Measurements from ENCODE around the gene POPDC3.

POPDC3 gene

DNA sequence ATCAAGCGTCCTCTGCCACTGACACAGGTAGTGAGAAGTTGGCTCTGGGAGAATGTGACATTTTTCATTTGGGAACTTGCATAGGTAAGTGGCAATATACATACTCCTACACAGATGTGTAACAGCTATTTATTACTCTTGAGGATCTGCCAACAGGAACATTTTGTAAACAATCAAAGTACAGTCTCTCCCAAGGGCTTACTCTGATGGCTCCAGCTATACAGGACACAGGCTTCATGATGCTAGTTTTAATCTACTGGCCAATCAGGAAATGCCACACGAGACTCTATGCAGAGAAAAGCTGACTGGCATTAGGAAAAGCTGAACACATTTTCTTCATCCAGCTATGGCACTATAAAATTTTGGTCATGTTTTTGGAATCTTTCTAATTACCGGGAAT is 57.8 kb downstream of the POPDC3 start:
- H3K27me3 ChIP-seq (ENCODE audit: control insufficient read depth in 2 of 2, insufficient read depth in 2 of 2, low read length in 2 of 2), result no peaks in the 10 kb centered on the region
- no peaks in the 10 kb centered on the region for H3K36me3 ChIP-seq (ENCODE audit: control insufficient read depth in 2 of 2, insufficient read depth in 2 of 2, low read length in 2 of 2)
- no peaks in the 10 kb centered on the region for H3K4me1 ChIP-seq (ENCODE audit: control insufficient read depth in 2 of 2, insufficient read depth in 2 of 2, low read length in 2 of 2)
- H3K9me3 ChIP-seq (ENCODE audit: control insufficient read depth in 2 of 2, low read length in 2 of 2), result no peaks in the 10 kb centered on the region
- H3K27ac ChIP-seq (ENCODE audit: low read depth in 2 of 2, low read length in 2 of 2), result no peak overlapping the region
- H3K9ac ChIP-seq (ENCODE audit: low read depth in 1 of 2, low read length in 2 of 2), result no peak overlapping the region
- no peak overlapping the region for H3K4me3 ChIP-seq (ENCODE audit: low read length in 2 of 2)

DNA sequence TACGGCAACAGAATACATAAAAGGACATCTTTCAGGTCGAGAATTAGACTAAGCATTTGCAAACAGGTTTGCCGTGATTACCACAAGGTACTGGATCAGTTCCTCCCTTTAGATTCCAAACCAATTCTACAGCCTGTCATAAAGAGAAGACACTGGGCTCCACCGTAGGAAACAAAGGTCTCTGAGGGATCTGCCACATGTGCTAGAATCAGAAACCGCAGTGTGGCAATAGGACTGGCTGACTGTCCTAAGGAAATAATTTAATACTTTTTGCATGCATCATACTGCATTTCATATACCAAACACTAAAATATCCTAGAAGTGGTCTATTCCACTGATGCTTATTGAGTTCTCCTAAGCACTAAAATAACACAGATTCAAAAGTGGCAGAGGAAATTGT is 59.2 kb downstream of the POPDC3 start:
- no peaks in the 10 kb centered on the region for H3K9me3 ChIP-seq (ENCODE audit: control insufficient read depth in 2 of 2, low read length in 2 of 2)
- no peak overlapping the region for H3K27ac ChIP-seq (ENCODE audit: low read depth in 2 of 2, low read length in 2 of 2)
- H3K9ac ChIP-seq (ENCODE audit: low read depth in 1 of 2, low read length in 2 of 2), result no peak overlapping the region
- H3K4me3 ChIP-seq (ENCODE audit: low read length in 2 of 2), result no peak overlapping the region
- no peaks in the 10 kb centered on the region for H3K36me3 ChIP-seq (ENCODE audit: control insufficient read depth in 2 of 2, insufficient read depth in 2 of 2, low read length in 2 of 2)
- H3K27me3 ChIP-seq (ENCODE audit: control insufficient read depth in 2 of 2, insufficient read depth in 2 of 2, low read length in 2 of 2), result no peaks in the 10 kb centered on the region
- no peaks in the 10 kb centered on the region for H3K4me1 ChIP-seq (ENCODE audit: control insufficient read depth in 2 of 2, insufficient read depth in 2 of 2, low read length in 2 of 2)

DNA sequence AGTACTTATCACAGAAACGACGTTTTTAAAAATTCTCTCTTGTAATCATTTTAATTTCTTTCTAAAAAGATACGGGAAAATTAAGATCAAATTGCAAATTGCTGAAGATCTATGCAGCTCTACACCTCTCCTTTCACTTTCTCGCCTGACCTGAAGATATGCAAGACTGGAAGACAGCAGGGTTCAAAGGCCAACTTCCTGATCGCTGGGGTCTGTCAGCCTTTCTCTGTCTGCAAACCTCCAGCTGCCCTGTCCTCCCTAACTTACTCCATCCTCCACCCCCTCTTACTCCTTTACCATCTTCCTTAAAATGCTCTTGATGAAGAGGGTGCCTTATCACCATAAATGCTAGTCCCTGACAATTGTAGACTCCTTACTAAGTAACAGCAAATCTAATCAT is 63.7 kb downstream of the POPDC3 start:
- no peaks in the 10 kb centered on the region for H3K4me1 ChIP-seq (ENCODE audit: control insufficient read depth in 2 of 2, insufficient read depth in 2 of 2, low read length in 2 of 2)
- H3K36me3 ChIP-seq (ENCODE audit: control insufficient read depth in 2 of 2, insufficient read depth in 2 of 2, low read length in 2 of 2), result no peaks in the 10 kb centered on the region
- no peaks in the 10 kb centered on the region for H3K27me3 ChIP-seq (ENCODE audit: control insufficient read depth in 2 of 2, insufficient read depth in 2 of 2, low read length in 2 of 2)
- H3K9ac ChIP-seq (ENCODE audit: low read depth in 1 of 2, low read length in 2 of 2), result no peak overlapping the region
- no peaks in the 10 kb centered on the region for H3K9me3 ChIP-seq (ENCODE audit: control insufficient read depth in 2 of 2, low read length in 2 of 2)
- H3K4me3 ChIP-seq (ENCODE audit: low read length in 2 of 2), result no peak overlapping the region
- no peak overlapping the region for H3K27ac ChIP-seq (ENCODE audit: low read depth in 2 of 2, low read length in 2 of 2)

DNA sequence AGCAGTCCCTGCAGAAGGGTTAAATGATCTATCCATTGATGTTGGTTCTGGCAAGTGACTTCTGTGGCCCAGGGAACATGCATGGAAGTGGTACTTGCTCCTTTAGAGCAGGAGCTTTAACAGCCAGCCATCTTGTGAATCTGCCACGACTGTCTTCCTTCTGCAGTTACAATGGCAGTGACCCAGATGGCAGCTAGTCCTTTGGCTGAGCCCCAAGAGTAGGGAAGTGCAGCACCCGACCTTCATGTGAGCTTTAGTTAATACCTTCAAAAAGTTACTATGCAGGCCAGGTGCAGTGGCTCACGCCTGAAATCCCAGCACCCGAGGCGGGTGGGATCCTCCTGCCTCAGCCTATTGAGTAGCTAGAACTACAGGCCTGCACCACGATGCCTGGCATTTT is 66.4 kb downstream of the POPDC3 start:
- Histone ChIP-seq H3K9ac (ENCODE audit: low read depth in 1 of 2, low read length in 2 of 2) (no peak overlapping the region), H3K4me1 (ENCODE audit: control insufficient read depth in 2 of 2, insufficient read depth in 2 of 2, low read length in 2 of 2) (peaks cover 0 to under 1% of the 10 kb centered on the region in 2 donors), H3K27ac (ENCODE audit: low read depth in 2 of 2, low read length in 2 of 2) (no peak overlapping the region)

DNA sequence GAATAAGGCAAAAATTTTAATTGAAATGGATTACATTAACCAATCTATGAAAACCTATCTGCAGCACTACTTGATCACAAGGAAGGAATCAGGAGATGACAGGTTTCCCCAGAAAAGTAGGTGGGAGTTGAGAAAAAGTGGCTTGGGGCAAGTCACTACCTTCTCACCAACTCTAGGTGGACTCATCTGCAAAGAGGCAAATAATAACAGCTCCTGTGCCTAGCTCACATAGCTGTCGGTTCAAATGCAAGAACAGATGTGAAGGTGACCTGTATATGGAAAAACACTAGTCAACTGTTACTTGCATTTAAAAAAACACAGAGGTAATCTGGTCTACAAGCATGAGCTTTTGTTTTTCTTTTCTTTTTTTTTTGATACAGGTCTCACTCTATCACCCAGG is 67.2 kb downstream of the POPDC3 start:
- Histone ChIP-seq H3K27me3 (ENCODE audit: control insufficient read depth in 2 of 2, insufficient read depth in 2 of 2, low read length in 2 of 2) (no peaks in the 10 kb centered on the region), H3K4me3 (ENCODE audit: low read length in 2 of 2) (no peak overlapping the region), H3K9me3 (ENCODE audit: control insufficient read depth in 2 of 2, low read length in 2 of 2) (no peaks in the 10 kb centered on the region), H3K4me1 (ENCODE audit: control insufficient read depth in 2 of 2, insufficient read depth in 2 of 2, low read length in 2 of 2) (peaks cover 0 to 6% of the 10 kb centered on the region in 2 donors), H3K27ac (ENCODE audit: low read depth in 2 of 2, low read length in 2 of 2) (no peak overlapping the region), H3K36me3 (ENCODE audit: control insufficient read depth in 2 of 2, insufficient read depth in 2 of 2, low read length in 2 of 2) (no peaks in the 10 kb centered on the region), H3K9ac (ENCODE audit: low read depth in 1 of 2, low read length in 2 of 2) (no peak overlapping the region)

More for the DNA sequence above, 66.4 kb downstream of the POPDC3 start:
- no peaks in the 10 kb centered on the region for H3K36me3 ChIP-seq (ENCODE audit: control insufficient read depth in 2 of 2, insufficient read depth in 2 of 2, low read length in 2 of 2)
- H3K9me3 ChIP-seq (ENCODE audit: control insufficient read depth in 2 of 2, low read length in 2 of 2), result no peaks in the 10 kb centered on the region
- no peaks in the 10 kb centered on the region for H3K27me3 ChIP-seq (ENCODE audit: control insufficient read depth in 2 of 2, insufficient read depth in 2 of 2, low read length in 2 of 2)
- H3K4me3 ChIP-seq (ENCODE audit: low read length in 2 of 2), result no peak overlapping the region

DNA sequence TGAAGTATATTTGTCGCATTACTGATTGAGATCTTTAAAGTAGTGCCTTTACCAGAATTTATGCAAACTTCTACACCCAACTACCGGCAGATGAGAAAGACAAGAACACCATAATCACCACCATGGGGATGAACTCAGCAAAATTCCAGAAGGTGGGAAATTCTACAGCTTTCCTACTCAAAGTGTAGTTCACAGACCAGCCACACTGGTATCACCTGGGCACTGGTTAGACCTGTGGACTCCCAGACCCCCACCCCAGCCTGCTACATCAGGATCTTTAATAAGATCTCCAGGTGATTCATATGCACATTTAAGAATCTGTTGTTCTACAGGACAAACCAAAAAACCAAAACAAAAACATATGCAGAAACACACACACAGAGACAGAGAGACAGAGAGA is 67.9 kb downstream of the POPDC3 start:
- Histone ChIP-seq H3K36me3 (ENCODE audit: control insufficient read depth in 2 of 2, insufficient read depth in 2 of 2, low read length in 2 of 2) (no peaks in the 10 kb centered on the region), H3K9ac (ENCODE audit: low read depth in 1 of 2, low read length in 2 of 2) (no peak overlapping the region), H3K9me3 (ENCODE audit: control insufficient read depth in 2 of 2, low read length in 2 of 2) (no peaks in the 10 kb centered on the region), H3K4me3 (ENCODE audit: low read length in 2 of 2) (no peak overlapping the region), H3K27ac (ENCODE audit: low read depth in 2 of 2, low read length in 2 of 2) (no peak overlapping the region), H3K27me3 (ENCODE audit: control insufficient read depth in 2 of 2, insufficient read depth in 2 of 2, low read length in 2 of 2) (no peaks in the 10 kb centered on the region), H3K4me1 (ENCODE audit: control insufficient read depth in 2 of 2, insufficient read depth in 2 of 2, low read length in 2 of 2) (peaks cover 0 to 6% of the 10 kb centered on the region in 2 donors)

DNA sequence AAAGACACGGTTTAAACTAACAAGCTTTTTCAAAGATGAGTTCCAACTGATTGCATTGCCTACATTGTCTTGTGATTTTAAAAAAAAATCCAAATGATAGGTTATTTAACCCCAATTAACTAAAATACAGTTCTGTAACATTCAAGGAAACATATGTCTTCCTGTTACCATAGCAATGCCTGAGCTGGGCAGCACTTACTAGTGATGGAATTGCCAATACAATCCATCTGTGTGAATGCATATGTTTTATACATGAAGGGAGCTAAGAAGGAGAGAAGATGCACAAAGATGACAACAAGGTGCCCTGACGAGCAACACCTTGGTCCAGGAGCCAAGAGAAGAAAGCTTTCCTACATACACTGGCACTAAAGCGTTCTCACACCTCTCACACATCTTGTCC is 68.7 kb downstream of the POPDC3 start:
- peaks cover 0 to 6% of the 10 kb centered on the region in 2 donors for H3K4me1 ChIP-seq (ENCODE audit: control insufficient read depth in 2 of 2, insufficient read depth in 2 of 2, low read length in 2 of 2)
- no peak overlapping the region for H3K27ac ChIP-seq (ENCODE audit: low read depth in 2 of 2, low read length in 2 of 2)
- no peak overlapping the region for H3K9ac ChIP-seq (ENCODE audit: low read depth in 1 of 2, low read length in 2 of 2)
- H3K4me3 ChIP-seq (ENCODE audit: low read length in 2 of 2), result no peak overlapping the region
- H3K36me3 ChIP-seq (ENCODE audit: control insufficient read depth in 2 of 2, insufficient read depth in 2 of 2, low read length in 2 of 2), result no peaks in the 10 kb centered on the region
- no peaks in the 10 kb centered on the region for H3K27me3 ChIP-seq (ENCODE audit: control insufficient read depth in 2 of 2, insufficient read depth in 2 of 2, low read length in 2 of 2)
- H3K9me3 ChIP-seq (ENCODE audit: control insufficient read depth in 2 of 2, low read length in 2 of 2), result no peaks in the 10 kb centered on the region

DNA sequence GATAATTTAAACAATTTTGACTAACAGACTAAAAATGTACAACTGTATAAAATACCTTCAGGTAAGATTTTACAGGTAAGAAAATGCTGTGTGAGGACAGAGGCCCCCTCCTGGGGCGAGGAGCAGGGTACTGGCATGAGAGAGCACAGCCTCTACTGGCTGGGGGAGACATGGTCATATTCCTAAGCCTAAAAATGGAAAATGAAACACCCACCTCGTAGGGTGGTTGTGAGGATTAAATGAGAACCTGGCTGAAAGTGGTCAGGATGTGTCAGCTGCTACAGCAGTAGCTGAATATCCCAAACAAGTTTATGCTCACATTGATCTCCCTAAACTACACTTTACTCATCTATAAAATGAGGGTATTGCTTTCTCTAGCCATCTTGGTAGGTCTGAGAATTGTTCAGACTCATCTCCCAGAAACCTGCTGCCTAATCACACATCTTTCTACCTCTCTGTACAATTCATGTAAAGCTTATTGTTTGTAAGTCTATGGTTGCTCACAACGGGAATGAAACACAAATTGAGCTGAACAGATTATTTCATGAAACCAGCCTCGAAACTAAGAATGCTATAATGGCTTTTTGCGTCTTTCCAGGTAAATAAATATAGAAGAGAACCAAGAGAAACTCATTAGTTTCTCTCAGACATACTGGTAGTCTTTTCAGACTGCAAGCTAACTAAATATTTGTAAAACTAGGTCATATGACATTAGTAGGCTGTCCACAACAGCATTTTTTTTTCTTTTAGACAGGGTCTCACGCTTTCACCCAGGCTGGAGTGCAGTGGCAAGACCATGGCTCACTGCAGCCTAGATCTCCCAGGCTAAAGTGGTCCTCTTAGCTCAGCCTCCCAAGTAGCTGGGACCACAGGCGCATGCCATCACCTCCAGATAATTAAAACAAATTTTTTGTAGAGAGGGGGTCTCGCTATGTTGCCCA is 69.6 kb downstream of the POPDC3 start:
- Histone ChIP-seq H3K9ac (ENCODE audit: low read depth in 1 of 2, low read length in 2 of 2) (no peak overlapping the region), H3K9me3 (ENCODE audit: control insufficient read depth in 2 of 2, low read length in 2 of 2) (no peaks in the 10 kb centered on the region), H3K27me3 (ENCODE audit: control insufficient read depth in 2 of 2, insufficient read depth in 2 of 2, low read length in 2 of 2) (no peaks in the 10 kb centered on the region), H3K36me3 (ENCODE audit: control insufficient read depth in 2 of 2, insufficient read depth in 2 of 2, low read length in 2 of 2) (no peaks in the 10 kb centered on the region), H3K4me1 (ENCODE audit: control insufficient read depth in 2 of 2, insufficient read depth in 2 of 2, low read length in 2 of 2) (peaks cover 0 to 6% of the 10 kb centered on the region in 2 donors), H3K27ac (ENCODE audit: low read depth in 2 of 2, low read length in 2 of 2) (no peak overlapping the region), H3K4me3 (ENCODE audit: low read length in 2 of 2) (no peak overlapping the region)

DNA sequence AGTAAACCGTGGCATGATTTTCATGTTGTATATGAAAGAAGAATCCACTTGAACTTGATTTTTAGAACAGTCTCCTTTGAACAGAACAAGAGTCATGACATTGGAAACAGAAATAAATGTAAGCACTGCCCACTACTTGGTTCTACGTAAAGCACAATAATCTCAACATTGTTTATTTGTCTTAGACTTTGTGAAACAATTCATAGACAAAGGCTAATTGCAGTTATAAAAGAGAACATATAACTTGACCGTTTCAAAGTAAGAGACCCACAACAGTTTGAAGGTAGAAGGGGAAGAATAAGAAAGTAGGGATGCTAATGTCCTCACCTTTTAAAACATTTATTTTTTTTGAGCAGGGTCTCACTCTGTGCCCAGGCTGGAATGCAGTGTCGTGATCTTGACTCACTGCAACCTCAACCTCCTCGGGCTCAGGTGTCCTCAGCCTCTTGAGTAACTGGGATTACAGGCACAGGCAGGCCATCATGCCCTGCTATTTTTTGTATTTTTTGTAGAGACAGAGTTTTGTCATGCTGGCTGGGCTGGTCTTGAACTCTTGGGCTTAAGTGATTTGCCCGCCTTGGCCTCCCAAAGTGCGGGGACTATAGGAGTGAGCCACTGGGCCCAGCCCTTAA is 71.1 kb downstream of the POPDC3 start:
- H3K4me3 ChIP-seq (ENCODE audit: low read length in 2 of 2), result no peak overlapping the region
- H3K9ac ChIP-seq (ENCODE audit: low read depth in 1 of 2, low read length in 2 of 2), result no peak overlapping the region
- H3K27me3 ChIP-seq (ENCODE audit: control insufficient read depth in 2 of 2, insufficient read depth in 2 of 2, low read length in 2 of 2), result no peaks in the 10 kb centered on the region
- H3K9me3 ChIP-seq (ENCODE audit: control insufficient read depth in 2 of 2, low read length in 2 of 2), result no peaks in the 10 kb centered on the region
- no peaks in the 10 kb centered on the region for H3K36me3 ChIP-seq (ENCODE audit: control insufficient read depth in 2 of 2, insufficient read depth in 2 of 2, low read length in 2 of 2)
- no peak overlapping the region for H3K27ac ChIP-seq (ENCODE audit: low read depth in 2 of 2, low read length in 2 of 2)
- peaks cover 0 to 6% of the 10 kb centered on the region in 2 donors for H3K4me1 ChIP-seq (ENCODE audit: control insufficient read depth in 2 of 2, insufficient read depth in 2 of 2, low read length in 2 of 2)

All from mucosa of rectum (tissue), 2 donors.